ENCODE measurements around the gene SVOP. TPM values are rescaled to one million over a fixed set of nuclear protein-coding genes. Genes with fewer than 3 reads are reported as not detected.

SVOP gene, protein sequence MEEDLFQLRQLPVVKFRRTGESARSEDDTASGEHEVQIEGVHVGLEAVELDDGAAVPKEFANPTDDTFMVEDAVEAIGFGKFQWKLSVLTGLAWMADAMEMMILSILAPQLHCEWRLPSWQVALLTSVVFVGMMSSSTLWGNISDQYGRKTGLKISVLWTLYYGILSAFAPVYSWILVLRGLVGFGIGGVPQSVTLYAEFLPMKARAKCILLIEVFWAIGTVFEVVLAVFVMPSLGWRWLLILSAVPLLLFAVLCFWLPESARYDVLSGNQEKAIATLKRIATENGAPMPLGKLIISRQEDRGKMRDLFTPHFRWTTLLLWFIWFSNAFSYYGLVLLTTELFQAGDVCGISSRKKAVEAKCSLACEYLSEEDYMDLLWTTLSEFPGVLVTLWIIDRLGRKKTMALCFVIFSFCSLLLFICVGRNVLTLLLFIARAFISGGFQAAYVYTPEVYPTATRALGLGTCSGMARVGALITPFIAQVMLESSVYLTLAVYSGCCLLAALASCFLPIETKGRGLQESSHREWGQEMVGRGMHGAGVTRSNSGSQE
- not detected in 2 replicates for total RNA-seq

DNA sequence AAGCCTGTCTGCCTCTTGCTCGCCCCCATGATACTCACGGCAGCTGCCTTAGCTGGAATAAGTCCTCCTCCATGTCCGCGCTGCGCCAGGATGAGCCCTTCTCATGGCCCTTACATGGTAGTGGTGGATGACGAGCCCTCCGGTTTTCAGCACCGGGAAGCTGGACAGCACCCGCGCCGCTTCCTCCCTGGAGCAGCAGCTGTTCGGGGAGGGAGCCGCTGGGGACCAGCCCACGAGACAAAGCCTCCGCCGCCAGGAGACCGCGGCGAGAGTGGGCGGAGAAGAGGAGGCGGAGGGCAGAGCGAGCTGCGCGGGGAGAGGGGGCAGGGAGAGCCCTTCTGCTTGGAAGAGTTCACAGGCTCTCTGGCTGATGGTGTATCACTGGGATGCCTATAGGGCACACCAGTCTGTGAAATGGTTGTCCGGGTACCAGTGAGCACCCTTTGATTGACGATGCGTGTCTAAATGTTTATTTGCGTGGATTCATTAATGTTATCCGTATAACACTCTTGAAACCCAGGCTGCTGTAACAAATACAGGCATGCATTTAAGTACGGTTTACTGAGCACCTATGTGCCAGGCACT is at the start of gene SVOP:
Gene SVOP, minus strand, starts transcription at position 273 of the 585 bp plus-strand sequence. Its CDS starts 200 bp downstream, at position 73.

DNA sequence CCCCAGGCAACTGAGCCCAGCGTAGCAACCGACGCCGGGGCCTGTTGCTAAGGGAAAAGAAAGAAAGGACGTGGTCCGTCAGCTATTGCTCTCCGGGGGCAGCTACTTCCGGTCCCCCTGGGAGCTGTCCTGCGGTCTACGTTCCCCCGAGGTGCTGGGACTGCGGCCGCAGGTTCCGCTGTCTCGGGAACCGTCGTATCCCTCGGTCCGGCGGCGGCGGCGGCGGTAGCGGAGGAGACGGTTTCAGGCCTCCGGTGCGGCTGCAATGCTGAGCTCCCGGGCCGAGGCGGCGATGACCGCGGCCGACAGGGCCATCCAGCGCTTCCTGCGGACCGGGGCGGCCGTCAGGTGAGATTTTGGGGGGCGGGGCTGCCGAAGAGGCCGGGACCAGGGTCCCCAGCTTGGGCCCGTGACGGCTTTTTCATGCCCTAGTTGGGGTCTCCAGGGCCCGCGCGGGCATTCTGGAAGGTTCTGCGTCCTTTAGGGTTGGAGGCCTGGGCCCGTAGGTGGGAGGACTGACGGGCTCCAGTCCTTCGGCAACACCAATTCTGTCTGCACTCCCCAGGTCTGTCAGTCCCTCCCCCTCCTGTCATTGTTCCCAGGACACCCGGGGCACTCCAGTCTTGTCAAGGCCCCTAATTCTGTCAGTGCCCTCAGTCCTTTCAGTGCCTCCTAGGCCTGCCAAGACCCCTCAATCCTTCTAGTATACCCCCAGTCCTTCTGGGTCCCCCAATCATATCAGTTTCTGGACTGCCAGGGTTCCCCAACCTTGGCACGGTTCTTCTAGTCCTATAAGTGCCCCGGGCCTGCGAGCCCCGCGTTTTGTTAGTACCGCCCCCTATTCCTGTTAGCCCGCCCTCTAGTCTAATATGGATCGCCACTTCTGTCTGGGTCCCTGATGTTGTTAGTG is 31.8 kb upstream of the SVOP start, which contains the start of gene USP30:
Gene USP30, plus strand, starts transcription at position 163 of the 910 bp plus-strand sequence. Its CDS starts 103 bp downstream, at position 266.

DNA sequence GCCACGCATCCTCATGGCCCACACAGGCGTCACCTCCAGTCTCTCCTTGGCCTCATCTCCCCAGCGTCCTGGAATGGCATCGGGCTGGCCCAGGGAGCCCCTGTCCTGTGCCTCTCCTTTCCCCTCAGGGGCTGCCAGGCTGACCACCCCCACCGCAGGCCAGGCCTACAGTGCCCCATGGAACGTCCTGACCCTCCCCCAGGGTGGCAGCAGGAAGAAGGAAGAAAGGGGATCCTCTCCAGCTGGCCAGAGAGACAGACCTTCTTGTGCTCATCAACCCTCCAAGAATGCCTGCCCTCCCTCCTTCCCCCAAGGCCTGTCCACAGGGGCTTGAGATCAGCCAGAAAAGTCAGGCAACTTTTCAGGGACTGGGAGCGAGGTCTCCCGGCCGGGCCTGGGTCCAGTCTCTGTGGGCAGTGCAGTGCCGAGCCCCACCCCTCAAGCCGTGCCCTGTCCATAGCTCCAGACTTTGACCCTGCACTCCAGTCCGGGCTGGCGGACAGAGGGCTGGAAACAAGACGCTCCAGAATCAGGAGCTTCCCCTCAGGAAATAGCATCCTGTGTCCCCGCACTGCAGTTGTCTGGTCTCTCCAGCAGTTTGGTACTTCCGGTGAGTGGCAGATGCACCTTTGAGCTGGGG is 141.1 kb downstream of the SVOP start, which contains the start of gene DAO:
Gene DAO, plus strand, starts transcription at position 478 of the 640 bp plus-strand sequence. CDS start 4,915 bp downstream, outside the sequence.

Other genes with a start within 250 kb of the SVOP start
- 54.4 and 68.6 TPM in 2 replicates for gene SSH1, start 163.5 kb downstream of the SVOP start, total RNA-seq
- not detected in 2 replicates for gene DAO, start 141.0 kb downstream of the SVOP start, total RNA-seq
- 7.8 and 11.5 TPM in 2 replicates for gene USP30, start 31.5 kb upstream of the SVOP start, total RNA-seq
- gene ALKBH2, start 72.4 kb upstream of the SVOP start, total RNA-seq: 12.6 and 13.8 TPM in 2 replicates
- gene UNG, start 76.5 kb upstream of the SVOP start, total RNA-seq: 16.1 and 17.2 TPM in 2 replicates
- gene ACACB, start 95.5 kb upstream of the SVOP start, total RNA-seq: 2.2 and 5.2 TPM in 2 replicates